GM10248 (cell line): ENCODE measurements around the gene ZBTB7C.

Experiments used
- CTCF ChIA-PET: fragments of 300-600 bp; sonication (Branson Sonifier 250); formaldehyde crosslinking; extraction: SDS; loops from one replicate; lab custom pipeline; 2021; ENCODE audit warnings: antibody characterized with exemption; lab: Yijun Ruan, JAX
- POLR2A ChIA-PET: fragments of 350-650 bp; sonication (Branson Sonifier 250); formaldehyde crosslinking; extraction: SDS; loops from one replicate; lab custom pipeline; 2020; ENCODE audit warnings: antibody characterized with exemption; lab: Yijun Ruan, JAX
- DNase-seq: peaks from one replicate; pipeline ENCODE4 v3.0.0; 2012; ENCODE audit errors: extremely low spot score
- TF ChIP-seq, protein P1 (sequence below): IDR thresholded peaks from 2 replicates; pipeline ENCODE4 v1.5.1; 2012; ENCODE audit warnings: mild to moderate bottlenecking, low read depth; ENCODE audit errors: extremely low read depth, missing control alignments, control extremely low read depth

The ZBTB7C gene

DNA sequence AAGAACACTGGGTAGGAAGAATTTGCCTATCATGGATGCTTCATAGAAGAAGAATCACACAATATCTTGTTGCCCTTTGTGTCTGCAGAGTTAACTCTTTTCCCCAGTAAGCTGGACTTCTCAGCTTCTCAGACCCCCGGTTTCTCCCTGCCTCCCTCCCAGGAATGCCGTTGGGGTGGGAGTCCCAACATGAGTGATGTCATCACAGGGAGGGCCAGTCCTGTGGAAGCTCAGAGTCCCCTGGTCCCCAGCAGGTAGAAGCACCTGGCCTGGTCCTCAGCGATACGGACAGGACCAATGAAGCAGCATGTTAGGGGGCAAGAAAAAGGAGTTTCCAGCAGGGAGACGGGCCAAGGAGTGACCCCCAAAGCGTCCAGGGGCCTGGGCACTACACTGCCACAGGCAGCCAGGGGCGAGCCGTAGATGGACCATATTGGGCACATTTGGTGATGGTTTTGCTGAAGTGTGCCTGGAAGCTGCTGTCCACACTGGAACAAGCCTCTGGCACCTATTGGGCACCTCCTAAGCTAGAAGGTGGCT is 242.8 kb downstream of the ZBTB7C start:
- CTCF ChIA-PET = interaction anchor here (1.2 kb wide), 1 partner anchor 65 kb away, joined by 3 read pairs; no protein-coding TSS in a partner anchor
- TF ChIP-seq, protein P1, sequence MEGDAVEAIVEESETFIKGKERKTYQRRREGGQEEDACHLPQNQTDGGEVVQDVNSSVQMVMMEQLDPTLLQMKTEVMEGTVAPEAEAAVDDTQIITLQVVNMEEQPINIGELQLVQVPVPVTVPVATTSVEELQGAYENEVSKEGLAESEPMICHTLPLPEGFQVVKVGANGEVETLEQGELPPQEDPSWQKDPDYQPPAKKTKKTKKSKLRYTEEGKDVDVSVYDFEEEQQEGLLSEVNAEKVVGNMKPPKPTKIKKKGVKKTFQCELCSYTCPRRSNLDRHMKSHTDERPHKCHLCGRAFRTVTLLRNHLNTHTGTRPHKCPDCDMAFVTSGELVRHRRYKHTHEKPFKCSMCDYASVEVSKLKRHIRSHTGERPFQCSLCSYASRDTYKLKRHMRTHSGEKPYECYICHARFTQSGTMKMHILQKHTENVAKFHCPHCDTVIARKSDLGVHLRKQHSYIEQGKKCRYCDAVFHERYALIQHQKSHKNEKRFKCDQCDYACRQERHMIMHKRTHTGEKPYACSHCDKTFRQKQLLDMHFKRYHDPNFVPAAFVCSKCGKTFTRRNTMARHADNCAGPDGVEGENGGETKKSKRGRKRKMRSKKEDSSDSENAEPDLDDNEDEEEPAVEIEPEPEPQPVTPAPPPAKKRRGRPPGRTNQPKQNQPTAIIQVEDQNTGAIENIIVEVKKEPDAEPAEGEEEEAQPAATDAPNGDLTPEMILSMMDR = no peak
- POLR2A ChIA-PET = no interaction called here
- no peak for DNase-seq

DNA sequence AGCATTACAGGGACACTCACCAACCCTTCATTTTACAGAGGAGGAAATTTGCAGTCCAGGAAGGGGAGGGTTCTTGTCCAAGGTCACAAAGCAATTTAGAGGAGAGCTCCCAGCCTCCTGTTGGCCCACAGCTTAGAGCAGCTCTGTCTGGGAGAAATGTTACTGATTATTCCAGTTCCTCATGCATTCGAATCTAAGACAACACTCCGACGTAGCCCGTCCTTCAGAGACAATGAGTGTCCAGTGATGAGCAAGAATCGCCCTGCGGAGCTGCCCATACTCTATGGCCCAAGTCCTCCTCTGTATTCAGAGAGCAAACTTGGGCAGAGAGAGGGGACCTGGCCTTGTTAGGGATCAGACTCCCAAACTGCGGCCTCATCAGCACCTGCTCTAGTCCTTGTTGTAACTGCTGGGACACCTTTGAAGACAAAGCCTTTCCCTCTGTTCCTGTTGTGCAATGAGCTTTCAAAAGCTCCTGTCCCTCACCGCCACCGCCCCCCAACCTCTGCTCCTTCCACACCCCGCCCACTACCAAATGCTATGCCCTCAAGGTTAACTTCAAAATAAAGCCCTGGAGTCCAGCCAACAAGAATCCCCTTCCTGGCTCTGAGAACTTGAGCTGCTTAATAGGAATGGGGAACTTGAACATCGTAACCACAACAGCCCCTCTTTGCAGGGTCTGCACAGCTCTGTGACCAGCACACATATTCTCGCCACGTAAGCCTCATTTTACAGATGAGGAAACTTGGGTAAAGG is 243.9 kb downstream of the ZBTB7C start:
- ChIA-PET POLR2A (no interaction called here), CTCF (interaction anchor here (0.9 to 1.2 kb wide), 3 partner anchors 17 to 66 kb away, joined by 3 read pairs; no protein-coding TSS in a partner anchor)
- TF ChIP-seq, protein P1 = no peak
- DNase-seq = no peak

DNA sequence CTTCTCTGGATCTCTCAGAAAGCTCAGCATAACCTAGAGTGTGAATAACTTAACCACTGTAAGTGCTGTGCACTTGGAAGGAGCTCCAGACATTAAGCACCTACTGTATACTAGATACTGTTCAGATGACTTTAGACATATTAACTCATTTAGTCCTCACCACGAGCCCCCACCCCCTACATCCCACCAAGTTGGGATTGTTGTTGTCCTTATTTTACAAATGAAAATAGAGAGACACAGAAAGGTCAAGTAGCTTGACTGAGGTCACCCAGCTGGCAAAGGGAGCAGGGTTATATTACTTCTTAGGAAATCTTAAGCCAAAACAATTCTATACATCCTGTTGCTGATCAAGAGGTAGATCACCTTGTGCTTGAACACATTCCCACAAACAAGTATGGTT is 244.5 kb downstream of the ZBTB7C start:
- TF ChIP-seq, protein P1 = no peak
- ChIA-PET CTCF (interaction anchor here (0.9 kb wide), 1 partner anchor 17 kb away, joined by 3 read pairs; no protein-coding TSS in a partner anchor), POLR2A (no interaction called here)
- DNase-seq = no peak

DNA sequence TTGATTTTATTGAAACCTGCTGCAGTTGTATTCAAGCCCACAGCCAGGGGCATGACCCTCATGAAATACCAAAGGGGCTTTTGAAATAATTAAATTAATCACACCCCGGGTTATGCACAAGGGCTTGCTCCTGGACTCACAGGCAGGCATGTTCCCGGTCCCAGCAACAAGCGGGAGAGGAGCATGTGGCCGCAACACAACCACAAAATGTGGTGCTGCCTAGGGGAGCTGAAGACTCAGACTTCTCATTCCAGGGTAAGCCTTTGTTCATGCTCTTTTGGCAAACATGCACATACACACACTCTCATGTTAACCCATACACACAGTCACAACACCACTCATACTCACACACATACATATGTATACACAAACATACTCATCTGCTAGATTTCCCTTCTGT is 245.1 kb downstream of the ZBTB7C start:
- no peak for DNase-seq
- POLR2A ChIA-PET = no interaction called here
- CTCF ChIA-PET = no interaction called here
- TF ChIP-seq, protein P1 = no peak

DNA sequence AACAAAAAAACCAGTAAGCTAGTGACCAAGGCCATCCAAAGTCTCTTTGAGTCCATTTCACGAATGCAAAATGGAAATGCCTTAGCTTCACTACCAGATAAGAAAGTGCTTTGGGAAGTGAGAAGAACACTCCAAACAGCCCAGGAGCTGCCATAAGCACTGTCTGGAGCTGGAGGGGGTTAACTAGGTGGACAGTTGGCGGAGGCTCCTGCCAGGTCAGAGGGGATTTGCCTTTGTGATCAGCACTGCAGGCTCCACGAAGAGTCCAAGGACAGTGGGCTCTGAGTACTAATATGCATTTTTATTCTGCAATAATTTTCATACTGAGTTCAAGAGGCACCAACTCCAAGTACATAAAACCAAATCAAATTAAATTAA is 245.5 kb downstream of the ZBTB7C start:
- CTCF ChIA-PET = no interaction called here

DNA sequence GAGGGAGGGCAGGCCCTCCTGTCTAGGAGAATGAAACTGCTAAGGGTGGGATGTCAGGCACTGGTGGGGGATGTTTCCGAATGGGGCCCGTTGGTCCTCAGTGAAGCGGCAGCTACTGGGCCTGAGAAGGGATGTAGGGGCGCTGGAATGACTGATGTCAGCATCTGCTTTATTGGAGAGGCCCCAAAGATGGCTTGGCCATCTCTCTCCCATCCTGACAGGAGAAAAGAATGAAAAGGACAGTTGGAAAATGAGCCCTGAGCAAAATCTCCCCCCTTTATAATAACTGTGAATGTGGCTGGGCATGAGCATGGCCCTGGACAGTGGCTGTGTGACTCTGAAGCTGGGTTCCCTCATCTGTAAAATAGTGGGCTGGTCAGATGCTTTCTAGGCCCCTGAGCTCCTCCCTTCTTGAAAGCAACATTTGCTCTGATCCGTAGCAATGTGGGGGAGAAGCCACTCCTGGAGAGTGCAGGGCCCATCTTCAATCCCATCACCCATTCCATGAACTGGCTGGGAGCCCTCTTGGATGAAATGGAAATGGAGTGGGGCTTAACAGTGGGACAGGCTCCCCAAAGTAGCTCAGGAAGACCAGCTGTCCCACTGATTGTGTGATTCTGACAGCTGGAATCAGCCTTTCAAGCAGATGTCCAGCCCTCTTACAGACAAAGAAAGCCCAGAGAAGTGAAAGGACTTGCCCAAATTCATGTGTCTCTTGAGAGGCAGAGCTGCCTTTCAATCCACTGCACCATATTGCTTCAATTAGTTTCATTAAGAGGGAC is 246.0 kb downstream of the ZBTB7C start:
- no peak for DNase-seq
- ChIA-PET CTCF (no interaction called here), POLR2A (no interaction called here)
- TF ChIP-seq, protein P1 = no peak

More for the DNA sequence above, 245.5 kb downstream of the ZBTB7C start:
- no peak for DNase-seq
- POLR2A ChIA-PET = no interaction called here
- TF ChIP-seq, protein P1 = no peak
